ENCODE measurements around the gene UPP1.
A peak's percentile ranks its signal among the peaks of the same experiment; 100 is the strongest.

The UPP1 gene

DNA sequence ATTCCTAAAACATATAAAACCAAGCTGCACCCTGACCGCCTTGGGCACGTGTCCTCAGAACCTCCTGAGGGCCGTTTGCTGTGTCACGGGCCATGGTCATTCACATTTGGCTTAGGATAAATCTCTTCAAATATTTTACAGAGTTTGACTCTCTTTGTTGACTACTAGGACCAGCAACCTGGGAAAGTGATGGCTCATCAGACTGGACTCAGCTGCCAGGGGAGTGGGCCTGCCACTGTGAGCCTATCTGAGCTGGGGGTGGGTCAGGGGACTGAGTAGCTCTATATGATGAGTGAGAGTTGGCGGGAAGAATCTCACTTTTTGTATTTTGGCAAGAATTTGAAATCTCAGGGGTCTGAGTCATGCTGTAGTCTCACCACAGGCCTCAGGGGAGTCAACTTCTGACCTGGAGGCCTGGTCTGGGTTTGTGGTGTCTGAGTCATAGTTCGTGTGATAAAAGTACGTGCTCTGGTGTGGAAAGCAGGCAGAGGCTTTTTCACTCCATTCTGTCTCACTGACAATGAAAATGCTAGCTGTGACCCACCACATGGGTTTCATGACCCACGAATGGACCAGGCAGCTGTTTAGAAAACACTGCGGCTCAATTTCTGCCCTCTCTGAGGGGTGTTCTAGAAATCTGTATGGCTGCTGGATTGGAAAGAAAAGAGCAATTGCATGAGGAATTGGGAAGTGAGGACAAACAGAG lies 4.2 kb upstream of the UPP1 start:
- H3K27ac ChIP-seq: peak overlapping the region; percentile 100
- DNase-seq (ENCODE audit: low read depth, low spot score): peak; percentile 85

DNA sequence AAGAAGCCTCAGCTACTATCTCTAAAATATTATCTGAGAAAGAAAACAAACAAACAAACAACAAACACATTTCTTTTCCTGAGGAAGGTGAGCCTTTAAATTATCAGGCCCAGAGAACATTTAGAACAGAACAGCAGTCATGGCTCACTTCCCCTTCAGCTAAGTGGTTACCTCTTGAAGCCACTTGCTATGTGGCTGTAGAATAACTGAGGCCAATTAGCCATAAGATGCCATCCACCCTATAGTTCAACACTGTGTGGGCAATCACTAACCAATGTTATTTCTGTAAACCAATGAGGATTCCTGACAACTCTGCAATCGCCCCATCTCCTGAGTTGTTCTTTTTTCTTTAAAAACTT lies 3.7 kb upstream of the UPP1 start:
- H3K27ac ChIP-seq: peak overlapping the region; percentile 100
- no peak for DNase-seq (ENCODE audit: low read depth, low spot score)

DNA sequence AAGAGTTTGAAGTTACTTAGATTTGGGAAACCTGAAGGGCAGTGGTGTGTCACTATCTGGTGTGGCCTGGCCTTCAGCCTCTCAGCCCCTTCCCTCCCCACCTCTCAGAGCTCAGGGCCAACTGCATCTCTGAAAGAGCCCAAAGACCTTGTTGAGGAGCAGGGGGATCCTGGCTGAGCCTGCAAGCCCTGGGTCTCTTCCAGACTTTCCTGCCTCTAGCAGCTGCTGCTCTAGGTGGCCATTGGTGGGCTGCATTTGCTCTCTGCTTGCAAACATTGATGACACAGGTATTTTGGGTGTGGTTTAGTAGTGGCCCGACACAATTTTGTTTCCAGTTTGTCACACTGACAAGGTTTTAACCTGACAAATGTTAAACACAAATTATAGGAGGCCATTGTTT lies 3.1 kb upstream of the UPP1 start:
- peak overlapping the region; percentile 100 for H3K27ac ChIP-seq
- no peak for DNase-seq (ENCODE audit: low read depth, low spot score)

DNA sequence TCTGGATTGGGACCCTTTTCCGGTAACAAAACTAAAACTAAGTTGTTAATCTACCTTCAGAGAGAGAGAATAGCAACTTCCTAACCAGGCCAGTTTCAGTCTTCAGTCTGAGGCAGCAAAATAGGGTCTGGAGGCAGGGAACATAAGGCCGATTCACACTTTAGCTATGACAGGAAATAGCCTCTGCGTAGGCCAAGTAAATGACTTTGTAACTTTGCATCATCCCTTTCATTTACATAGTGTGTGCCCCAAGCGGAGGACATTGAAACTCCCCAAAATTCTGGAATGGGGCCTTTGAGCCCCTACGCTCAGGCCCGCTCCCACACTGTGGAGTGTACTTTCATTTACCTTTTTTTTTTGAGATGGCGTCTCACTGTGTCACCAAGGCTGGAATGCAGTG lies 1.7 kb upstream of the UPP1 start:
- H3K27ac ChIP-seq: peak overlapping the region; percentile 100
- no peak for DNase-seq (ENCODE audit: low read depth, low spot score)

DNA sequence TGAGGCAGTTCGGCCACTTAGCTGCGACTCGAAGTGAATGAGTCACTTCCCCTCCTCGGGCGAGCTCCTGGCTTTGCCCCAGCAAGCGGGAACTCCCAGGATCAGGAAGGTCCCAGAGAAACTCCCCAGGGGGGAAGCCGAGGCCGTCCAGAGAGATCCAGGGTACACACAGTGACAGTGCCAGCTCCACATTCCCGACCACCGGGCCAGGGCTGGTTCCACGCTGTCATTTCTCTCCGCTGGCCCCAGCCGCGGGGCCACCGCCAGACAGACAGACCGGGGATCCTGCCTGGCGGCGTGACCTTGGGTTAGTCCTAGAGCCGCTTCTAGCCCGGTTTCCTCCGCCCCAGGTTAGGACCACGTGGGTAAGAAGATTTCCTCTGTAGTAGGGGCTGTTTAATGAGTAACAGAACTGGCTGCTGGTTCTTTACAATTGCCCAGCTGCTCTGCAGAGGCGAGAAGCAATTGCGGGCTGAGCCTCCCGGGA lies 463 bp upstream of the UPP1 start:
- H3K27ac ChIP-seq: peak overlapping the region; percentile 100
- DNase-seq (ENCODE audit: low read depth, low spot score): peak; percentile 75

DNA sequence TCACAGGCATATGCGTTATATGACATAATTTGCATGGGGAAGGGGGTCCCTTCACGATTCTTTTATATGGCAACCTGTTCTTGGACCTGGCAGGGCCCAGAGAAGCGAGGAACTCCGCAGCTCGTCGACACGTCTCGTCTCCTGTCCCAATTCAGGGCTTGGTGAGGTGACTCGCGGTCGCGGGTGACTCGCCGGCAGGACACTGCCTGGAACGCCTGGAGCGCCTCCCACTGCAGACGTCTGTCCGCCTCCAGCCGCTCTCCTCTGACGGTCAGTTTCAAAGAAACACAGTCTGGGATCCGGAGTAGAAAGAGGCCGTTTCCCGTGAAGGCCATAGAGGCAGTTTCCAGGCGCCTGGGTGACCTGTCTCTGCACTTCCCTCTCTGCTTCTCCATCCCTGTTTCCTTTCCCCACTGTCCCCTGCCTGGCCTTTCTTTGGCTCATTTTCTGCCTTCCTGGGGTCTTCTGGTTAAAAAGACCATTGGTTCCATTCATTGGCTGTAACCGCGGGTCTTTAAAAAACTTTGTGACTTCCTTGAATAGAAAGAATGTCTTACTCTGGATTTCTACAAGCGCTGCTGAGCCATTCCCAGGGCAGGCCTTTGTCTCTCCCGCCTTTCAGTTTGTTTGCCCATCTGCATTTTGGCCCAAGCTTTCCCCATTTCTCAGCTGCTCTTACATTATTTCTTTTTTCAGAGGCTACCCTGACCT lies 1.2 kb downstream of the UPP1 start:
- H3K27ac ChIP-seq: peak overlapping the region; percentile 100
- DNase-seq (ENCODE audit: low read depth, low spot score): no peak

DNA sequence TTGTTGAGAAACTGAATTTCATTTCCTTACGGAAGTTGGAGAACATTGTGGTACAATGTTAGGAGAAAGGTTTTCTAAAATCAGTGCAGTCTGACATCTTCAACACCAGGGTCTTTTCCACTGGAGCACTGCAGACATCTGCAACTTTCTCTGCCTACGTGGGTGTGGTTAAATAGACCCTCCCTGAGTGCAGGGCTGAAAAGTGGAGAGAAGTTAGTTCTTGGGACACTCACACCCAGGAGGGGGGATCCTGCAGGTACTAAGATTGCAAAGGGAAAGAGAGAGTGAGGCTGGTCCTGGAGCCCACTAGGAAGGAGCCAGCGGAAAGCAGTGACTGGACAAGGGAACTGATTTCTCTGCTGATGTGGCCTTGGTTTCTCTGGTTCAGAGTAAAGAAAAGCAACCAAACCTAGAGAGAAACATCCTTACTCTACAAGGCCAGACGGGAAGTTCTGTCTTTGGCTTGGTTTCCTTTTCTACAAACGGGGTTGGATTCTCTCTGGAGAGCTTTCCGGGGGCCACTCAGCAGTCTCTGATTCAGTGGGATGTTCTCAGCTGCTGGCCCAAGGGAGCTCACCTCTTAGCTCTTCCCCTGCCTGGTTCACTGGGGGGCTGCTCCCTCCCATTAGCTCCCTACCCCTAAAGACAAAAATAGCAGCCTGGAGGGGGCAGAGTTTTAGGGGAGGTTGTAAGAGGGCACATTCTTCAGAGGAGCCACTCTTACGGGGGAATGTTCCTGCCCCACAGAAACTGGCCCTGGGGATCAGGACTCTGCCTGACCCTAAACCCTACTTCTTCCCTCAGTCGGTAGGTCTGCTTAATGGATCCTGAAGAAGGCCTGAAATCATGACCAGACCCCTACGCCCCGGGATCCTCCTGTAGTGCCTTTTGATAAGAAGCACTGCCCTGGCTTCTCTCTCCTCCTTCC lies 2.7 kb downstream of the UPP1 start:
- DNase-seq (ENCODE audit: low read depth, low spot score): no peak
- H3K27ac ChIP-seq: peak overlapping the region; percentile 100

DNA sequence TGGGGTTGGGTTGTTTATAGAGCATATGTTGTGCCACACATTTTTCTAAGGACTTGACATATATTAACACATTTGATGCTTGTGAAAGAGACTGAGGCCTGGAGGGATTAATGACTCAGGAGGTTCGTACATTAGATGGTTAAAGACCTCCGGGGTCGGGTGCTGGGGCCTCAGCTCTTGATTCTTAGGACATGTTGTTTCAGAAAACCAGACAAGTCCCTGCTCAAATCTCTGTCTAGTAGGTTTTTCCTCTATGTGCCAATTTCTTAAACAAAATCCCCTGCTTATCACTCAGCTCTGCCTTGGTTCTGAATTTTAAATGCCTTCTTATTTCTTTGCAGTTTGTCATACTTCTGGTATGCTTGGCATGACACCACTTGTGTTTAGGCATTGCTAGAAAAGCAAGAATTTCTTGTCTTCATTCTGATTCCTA lies 5.8 kb downstream of the UPP1 start:
- DNase-seq (ENCODE audit: low read depth, low spot score): no peak
- H3K27ac ChIP-seq: peak overlapping the region; percentile 100

DNA sequence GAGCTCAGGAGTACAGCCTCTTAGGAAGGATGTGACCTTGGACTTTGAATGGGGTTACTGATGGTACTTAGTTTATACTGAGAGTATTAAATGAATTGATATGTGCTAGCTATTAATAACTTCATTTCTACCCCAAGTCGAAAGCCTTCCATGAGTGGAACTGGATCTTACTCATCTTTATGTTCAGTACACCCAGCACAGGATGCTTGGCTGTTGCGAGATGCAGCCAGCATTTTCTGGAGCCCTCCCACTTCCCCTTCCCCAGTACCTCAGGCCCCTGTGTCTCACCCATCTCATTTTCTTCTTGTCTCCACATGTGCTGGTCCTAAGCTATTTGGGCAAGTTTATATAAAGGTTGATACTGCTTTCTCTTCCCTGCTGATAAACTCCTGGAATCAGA lies 7.2 kb downstream of the UPP1 start:
- no peak for DNase-seq (ENCODE audit: low read depth, low spot score)
- peak overlapping the region; percentile 100 for H3K27ac ChIP-seq

DNA sequence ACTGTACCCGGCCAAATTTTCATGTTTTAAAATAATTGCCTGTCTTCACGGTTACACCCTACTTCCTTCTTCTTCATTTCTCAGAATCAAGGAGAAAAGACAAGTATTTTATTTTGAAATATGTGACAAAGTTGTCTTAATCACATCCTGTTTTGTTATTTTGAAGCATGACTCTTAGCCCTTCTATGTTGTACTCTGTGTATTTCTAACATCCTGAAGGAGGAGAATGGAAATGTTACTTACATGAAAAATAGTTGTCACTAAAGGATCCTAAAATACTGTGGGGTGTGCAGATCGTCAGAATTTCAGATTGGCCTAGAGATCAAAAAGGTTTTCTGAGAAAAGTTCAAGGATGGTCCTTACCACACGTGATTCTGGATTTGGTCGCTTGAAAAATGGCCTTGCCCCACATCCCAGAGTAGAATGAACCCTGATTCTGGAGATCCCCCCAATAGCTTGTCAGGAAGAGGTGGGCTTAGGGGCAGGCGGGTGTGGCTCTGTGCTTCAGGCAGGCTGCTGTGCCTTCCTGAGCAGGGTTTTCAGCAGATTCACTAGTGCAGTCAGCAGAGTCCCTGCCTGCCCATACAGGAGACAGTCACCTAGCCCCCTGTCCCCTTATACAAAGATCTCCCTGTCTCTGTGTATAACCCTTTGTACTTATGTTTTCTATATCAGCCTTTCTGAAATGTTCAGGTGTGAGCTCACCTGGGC lies 8.6 kb downstream of the UPP1 start:
- H3K27ac ChIP-seq: peak overlapping the region; percentile 100
- DNase-seq (ENCODE audit: low read depth, low spot score): no peak

DNA sequence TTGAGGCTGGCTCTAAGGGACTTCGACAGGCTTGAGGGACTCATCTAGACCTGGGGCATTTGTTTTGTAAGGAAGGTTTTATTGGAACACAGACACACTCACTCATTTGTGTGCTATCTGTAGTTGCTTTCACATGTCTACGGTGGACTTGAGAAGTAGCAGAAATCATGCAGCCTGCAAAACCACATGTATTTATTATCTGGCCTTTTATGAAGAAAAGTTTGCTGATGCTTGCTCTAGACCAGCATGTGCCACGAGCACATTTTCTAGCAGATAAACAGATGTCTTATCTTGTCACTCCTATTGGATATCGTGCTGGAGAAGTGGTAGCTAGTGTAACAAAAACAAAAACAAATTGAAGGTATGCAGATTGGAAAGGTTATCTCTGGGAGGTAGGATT lies 9.8 kb downstream of the UPP1 start:
- H3K27ac ChIP-seq: peak overlapping the region; percentile 100

DNA sequence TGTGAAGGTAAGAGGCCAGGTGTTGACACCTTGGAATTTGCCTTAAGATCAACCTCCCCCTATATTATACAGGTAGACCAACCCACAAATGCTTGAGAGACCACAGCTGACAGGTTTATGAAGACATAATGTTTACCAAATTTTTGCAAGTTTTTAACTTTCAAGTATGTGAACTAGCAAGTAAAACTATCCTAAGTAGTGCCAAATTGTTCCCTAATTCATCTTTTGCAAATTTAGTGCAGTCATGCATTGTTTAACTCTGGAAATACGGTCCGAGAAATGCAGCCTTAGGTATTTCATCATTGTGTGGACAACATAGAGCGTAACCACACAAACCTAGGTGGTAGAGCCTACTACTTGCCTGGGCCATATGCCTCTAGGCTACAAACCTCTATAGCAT lies 10.7 kb downstream of the UPP1 start:
- peak overlapping the region; percentile 100 for H3K27ac ChIP-seq
- no peak for DNase-seq (ENCODE audit: low read depth, low spot score)

More for the DNA sequence above, 9.8 kb downstream of the UPP1 start:
- no peak for DNase-seq (ENCODE audit: low read depth, low spot score)

DNA sequence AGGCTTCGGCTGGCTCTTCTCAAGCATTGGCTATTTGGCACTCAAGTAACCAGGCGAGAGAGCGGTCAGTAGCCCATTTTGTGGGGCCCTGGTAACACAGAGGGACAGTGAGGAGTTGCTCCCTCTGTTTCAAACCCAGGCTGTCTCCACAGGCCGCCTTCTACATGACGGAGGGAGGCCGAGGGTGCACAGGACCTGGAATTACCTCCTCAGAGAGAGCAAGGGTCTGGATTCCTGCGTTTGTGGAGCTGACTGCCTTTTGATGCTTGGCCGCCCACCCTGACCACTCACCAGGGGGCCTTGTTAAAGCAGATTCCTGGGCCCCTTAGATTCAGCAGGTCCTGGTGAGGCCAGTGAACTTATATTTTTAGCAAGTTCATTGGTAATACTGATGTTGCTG lies 12.3 kb downstream of the UPP1 start:
- DNase-seq (ENCODE audit: low read depth, low spot score): no peak
- H3K27ac ChIP-seq: peak overlapping the region; percentile 100

DNA sequence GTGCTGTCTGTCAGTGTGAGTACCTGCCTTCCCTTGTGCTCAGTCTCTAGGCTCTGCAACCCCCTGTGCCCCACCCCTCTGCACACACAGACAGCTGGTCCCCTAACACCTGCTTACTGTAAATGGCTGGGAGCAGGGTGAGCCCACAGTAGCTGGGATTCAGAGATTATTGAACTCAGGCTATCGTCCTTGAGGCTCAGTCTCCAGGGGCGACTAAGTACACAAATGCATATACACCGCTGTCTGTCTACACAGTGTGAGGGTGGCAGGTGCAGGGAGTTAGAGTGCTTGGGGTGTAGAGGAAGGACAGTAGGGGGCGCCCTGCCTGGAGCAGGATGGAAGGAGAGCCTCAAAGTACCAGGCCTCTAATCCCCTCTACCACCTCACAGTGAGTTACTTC lies 12.9 kb downstream of the UPP1 start:
- H3K27ac ChIP-seq: peak overlapping the region; percentile 100
- DNase-seq (ENCODE audit: low read depth, low spot score): no peak

DNA sequence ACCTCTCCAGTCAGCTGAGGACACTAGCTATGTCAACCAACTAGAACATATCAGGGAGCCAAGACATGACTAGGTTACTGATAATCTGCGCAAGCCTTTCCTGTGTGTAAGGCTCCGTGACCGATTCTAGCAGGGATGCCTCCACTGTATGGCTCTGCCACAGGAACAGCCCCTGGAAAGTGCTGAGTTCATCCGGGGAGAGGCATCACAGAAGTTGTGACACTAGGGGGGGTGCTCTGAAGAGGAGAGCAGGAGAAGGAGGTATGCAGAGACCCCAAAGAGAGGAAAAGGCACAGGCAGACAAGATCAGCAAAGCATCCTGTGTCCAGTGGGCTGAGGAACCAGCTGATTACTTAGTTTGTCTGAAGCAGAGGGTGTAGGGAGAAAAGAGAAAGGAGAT lies 13.5 kb downstream of the UPP1 start:
- DNase-seq (ENCODE audit: low read depth, low spot score): no peak
- H3K27ac ChIP-seq: peak overlapping the region; percentile 100

DNA sequence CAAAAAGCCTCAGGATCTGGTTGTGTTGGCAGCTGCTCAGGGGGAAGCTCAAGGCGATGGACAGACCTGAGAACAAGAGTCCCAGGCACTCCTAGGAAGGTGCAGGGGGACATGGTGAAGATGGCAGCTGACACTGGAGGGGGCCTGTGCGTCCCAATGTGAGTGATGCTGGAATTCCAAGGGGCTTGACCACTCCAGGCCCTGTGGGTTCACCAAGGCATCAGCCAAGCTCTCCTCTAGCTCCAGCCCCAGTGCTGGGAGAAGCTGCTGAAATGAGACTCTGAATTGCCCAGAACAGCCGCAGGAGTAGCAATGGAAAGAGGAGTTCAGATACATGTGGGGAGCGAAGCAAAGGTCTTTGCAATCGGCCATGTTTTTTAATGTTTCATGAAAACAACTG lies 16.0 kb downstream of the UPP1 start:
- H3K27ac ChIP-seq: peak overlapping the region; percentile 100
- no peak for DNase-seq (ENCODE audit: low read depth, low spot score)

DNA sequence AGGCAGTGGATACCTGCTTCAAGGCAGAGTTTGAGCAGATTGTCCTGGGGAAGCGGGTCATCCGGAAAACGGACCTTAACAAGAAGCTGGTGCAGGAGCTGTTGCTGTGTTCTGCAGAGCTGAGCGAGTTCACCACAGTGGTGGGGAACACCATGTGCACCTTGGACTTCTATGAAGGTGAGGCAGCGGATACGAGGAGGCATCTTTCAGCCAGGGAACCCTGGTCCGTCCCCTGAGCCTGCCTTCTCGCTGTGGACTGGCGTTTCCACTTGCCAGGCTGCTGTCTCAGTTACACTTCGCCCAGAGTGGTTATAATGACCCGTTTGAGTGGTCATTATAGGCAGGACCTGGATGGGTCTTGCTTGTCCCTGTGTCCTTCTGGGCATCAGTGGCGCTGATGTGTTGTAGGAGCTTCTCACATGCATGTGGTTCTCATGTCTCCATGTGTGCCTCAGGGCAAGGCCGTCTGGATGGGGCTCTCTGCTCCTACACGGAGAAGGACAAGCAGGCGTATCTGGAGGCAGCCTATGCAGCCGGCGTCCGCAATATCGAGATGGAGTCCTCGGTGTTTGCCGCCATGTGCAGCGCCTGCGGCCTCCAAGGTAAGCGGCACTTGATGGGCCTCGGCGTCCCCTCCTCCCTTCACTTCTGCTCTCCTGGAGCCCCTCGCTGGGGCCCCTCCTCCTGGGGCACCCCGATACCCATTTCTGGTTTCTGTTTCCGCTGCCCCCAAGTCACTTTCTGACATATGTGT lies 18.0 kb downstream of the UPP1 start:
- DNase-seq (ENCODE audit: low read depth, low spot score): no peak
- peak overlapping the region; percentile 100 for H3K27ac ChIP-seq

DNA sequence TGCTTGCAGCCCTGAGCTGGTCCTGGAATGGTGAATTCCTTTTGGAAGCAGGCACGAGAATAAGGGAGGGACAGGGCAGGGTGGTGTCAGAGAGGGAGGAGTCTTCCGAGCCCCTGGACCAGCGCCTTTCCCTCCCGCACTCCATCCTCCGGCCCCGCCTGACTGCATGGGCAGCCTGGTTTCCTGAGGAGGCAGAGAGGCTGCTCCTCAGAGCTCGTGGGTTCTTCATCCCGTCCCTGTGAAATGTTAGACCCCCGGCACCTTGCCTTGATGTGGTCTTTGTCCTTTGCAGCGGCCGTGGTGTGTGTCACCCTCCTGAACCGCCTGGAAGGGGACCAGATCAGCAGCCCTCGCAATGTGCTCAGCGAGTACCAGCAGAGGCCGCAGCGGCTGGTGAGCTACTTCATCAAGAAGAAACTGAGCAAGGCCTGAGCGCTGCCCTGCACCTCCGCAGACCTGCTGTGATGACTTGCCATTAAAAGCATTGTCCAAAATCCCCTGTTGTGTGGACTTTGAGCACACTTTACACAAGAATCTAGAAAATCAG lies 18.9 kb downstream of the UPP1 start:
- no peak for DNase-seq (ENCODE audit: low read depth, low spot score)
- peak overlapping the region; percentile 100 for H3K27ac ChIP-seq
